ENCODE measurements around the gene SYNGR4.

SYNGR4 gene

GRCh38 chr19:48419158-48419920 is 55.2 kb downstream of the SYNGR4 start:
- DNase-seq (ENCODE audit: insufficient read length) (peak; percentile 70), FAIRE-seq (no peak)
- no peak for TF ChIP-seq POLR2AphosphoS5 (IDR thresholded peaks at IDR 0.05; ENCODE audit: low read depth, low read length)
- TF ChIP-seq TAF1 (IDR thresholded peaks at IDR 0.05; ENCODE audit: borderline replicate concordance, low read depth, low read length) = no peak
- no peak for TF ChIP-seq POLR2A (IDR thresholded peaks at IDR 0.05; ENCODE audit: low read depth, low read length)

- TF ChIP-seq POLR2A (IDR thresholded peaks at IDR 0.05; ENCODE audit: low read depth, low read length) (no peak), POLR2AphosphoS5 (IDR thresholded peaks at IDR 0.05; ENCODE audit: low read depth, low read length) (no peak), TAF1 (IDR thresholded peaks at IDR 0.05; ENCODE audit: borderline replicate concordance, low read depth, low read length) (no peak)
- DNase-seq (ENCODE audit: insufficient read length) (no peak), FAIRE-seq (no peak)
Measured at GRCh38 chr19:48421548-48421947, 57.4 kb downstream of the SYNGR4 start.

- DNase-seq (ENCODE audit: insufficient read length) = no peak
- FAIRE-seq = no peak
Measured at GRCh38 chr19:48424694-48425219, 60.6 kb downstream of the SYNGR4 start.

More at GRCh38 chr19:48424694-48425219, 60.6 kb downstream of the SYNGR4 start:
- TF ChIP-seq TAF1 (IDR thresholded peaks at IDR 0.05; ENCODE audit: borderline replicate concordance, low read depth, low read length) = no peak
- no peak for TF ChIP-seq POLR2A (IDR thresholded peaks at IDR 0.05; ENCODE audit: low read depth, low read length)
- no peak for TF ChIP-seq POLR2AphosphoS5 (IDR thresholded peaks at IDR 0.05; ENCODE audit: low read depth, low read length)

All from GM12892 (cell line).